ENCODE measurements around the gene ATAD3B. TPM values are rescaled to one million over a fixed set of nuclear protein-coding genes. Genes with fewer than 3 reads are reported as not detected.

Gene ATAD3B
- total and polyA plus RNA-seq, 2 of the 4 experiments (the other 2 are of a cell fraction) = 13.8 to 29.0 TPM

- TF ChIP-seq MAZ (IDR thresholded peaks at IDR 0.05; ENCODE audit: borderline replicate concordance, low read depth, low read length) (no peak), CEBPB (IDR thresholded peaks at IDR 0.05; ENCODE audit: low read depth, low read length) (no peak), POLR2A (IDR thresholded peaks at IDR 0.05; ENCODE audit: low read depth, low read length) (no peak), FOS (IDR thresholded peaks at IDR 0.05; ENCODE audit: low read depth, low read length) (no peak), NFE2L2 (IDR thresholded peaks at IDR 0.05; ENCODE audit: low read depth, low read length) (no peak), MAFK (IDR thresholded peaks at IDR 0.05; ENCODE audit: low read depth, low read length) (no peak), BHLHE40 (IDR thresholded peaks at IDR 0.05; ENCODE audit: low read depth, low read length) (no peak), RCOR1 (IDR thresholded peaks at IDR 0.05; ENCODE audit: insufficient replicate concordance, low read length) (no peak)
Measured at GRCh38 chr1:1439546-1440261, 31.9 kb upstream of the ATAD3B start (continued).
